ENCODE results near the gene BAMBI. TPM values are rescaled to one million over a fixed set of nuclear protein-coding genes. Genes with fewer than 3 reads are reported as not detected.

Gene BAMBI
- total and polyA plus RNA-seq, 7 donors, result 0.44 to 2.9 (median 0.99) TPM

DNA sequence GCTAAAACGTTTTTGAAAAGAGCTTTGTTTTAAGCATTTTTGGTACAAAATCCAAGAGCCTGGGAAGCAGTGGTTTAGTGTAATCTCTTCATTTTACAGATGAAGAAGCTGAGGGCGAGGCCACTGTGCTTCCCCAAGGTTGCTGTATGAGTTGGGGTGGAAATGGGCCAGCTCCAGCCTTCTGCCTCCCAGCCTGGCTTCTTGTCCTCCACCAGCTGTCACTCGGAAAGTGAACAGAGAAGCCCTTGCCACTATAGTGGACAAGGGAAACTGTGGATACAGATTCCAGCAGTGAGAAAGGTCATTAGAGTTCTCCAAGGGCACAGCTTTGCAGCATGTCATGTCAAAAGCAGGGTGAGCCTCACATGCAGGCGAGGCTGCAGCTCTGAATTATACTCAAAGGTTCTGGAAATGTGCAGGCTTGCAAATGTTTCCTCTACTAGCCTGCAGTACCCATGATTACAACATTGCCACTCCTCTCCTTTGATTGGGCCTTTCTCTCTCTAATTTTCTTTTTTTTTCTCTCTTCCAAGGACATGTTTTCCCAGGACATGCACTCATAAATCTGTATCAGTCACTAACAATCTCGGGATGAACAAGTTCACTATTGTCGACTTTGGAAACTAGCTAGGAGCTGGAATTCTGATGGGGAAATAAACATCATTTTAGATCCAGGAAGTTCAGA, 33.0 kb downstream of the BAMBI start:
- ATAC-seq, result no peak

DNA sequence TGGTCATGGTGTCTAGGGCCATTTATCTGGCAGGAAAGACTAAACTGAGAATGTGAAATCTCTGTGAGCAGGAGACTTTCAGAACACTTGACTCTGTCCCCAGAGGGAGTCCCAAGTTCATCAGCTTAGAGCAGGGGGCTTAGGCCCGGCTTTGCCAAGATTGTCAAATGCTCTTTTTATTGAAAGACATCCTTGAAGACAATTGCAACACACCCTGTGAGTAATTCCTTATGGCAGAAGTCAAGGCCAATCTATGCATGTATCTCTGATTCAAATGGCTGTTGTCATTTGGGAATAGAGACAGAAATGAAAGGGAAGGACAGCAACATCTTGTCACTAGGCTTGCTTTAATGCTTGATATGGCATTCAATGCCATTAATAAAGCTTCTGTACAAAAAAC, 33.7 kb downstream of the BAMBI start:
- TF ChIP-seq, protein P1, sequence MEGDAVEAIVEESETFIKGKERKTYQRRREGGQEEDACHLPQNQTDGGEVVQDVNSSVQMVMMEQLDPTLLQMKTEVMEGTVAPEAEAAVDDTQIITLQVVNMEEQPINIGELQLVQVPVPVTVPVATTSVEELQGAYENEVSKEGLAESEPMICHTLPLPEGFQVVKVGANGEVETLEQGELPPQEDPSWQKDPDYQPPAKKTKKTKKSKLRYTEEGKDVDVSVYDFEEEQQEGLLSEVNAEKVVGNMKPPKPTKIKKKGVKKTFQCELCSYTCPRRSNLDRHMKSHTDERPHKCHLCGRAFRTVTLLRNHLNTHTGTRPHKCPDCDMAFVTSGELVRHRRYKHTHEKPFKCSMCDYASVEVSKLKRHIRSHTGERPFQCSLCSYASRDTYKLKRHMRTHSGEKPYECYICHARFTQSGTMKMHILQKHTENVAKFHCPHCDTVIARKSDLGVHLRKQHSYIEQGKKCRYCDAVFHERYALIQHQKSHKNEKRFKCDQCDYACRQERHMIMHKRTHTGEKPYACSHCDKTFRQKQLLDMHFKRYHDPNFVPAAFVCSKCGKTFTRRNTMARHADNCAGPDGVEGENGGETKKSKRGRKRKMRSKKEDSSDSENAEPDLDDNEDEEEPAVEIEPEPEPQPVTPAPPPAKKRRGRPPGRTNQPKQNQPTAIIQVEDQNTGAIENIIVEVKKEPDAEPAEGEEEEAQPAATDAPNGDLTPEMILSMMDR (IDR thresholded peaks at IDR 0.05), result no peak
- Histone ChIP-seq H3K27ac (no peak overlapping the region), H3K36me3 (ENCODE audit: insufficient read depth in 1 of 2, low read depth in 1 of 2) (no peaks in the 10 kb centered on the region), H3K4me1 (no peaks in the 10 kb centered on the region), H3K27me3 (ENCODE audit: insufficient read depth in 3 of 3, low read length in 2 of 3) (no peaks in the 10 kb centered on the region), H3K9me3 (no peaks in the 10 kb centered on the region), H3K4me3 (no peak overlapping the region)
- 90 to 97% (median 93%) methylated on average over 1 of the region's 1 CpG for WGBS, 3 donors
- no peak for DNase-seq
- intact Hi-C loops (cut with DNase I), result no loop called here
- ATAC-seq, result no peak

More for the DNA sequence above, 33.0 kb downstream of the BAMBI start:
- H3K27ac ChIP-seq, result no peak overlapping the region
- intact Hi-C loops (cut with DNase I), result no loop called here
- no peaks in the 10 kb centered on the region for H3K36me3 ChIP-seq (ENCODE audit: insufficient read depth in 1 of 2, low read depth in 1 of 2)
- no peaks in the 10 kb centered on the region for H3K9me3 ChIP-seq
- DNase-seq, result no peak
- no peaks in the 10 kb centered on the region for H3K4me1 ChIP-seq
- H3K27me3 ChIP-seq (ENCODE audit: insufficient read depth in 3 of 3, low read length in 2 of 3), result no peaks in the 10 kb centered on the region
- WGBS, 3 donors, result 52 to 66% (median 57%) methylated on average over 6 of the region's 6 CpGs
- no peak overlapping the region for H3K4me3 ChIP-seq
- TF ChIP-seq, protein P1 (IDR thresholded peaks at IDR 0.05), result no peak

DNA sequence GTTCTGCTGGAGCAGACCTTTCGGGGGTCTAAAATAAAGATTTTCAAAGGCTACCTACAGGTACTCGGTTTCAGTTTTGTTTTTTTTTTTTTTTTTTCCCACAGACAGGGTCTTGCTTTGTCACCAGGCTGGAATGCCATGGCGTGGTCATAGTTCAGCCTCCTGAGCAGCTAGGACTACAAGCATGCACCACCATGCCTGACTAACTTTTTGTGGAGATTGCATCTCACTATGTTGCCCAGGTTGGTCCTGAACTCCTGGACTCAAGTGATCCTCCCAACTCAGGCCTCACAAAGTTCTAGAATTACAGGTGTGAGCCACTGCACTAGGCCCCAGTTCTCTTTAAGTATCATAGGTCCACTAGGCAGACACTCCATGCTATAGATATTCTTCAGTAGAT, 34.5 kb downstream of the BAMBI start:
- no peak overlapping the region for H3K27ac ChIP-seq
- 86 to 98% (median 95%) methylated on average over 3 of the region's 3 CpGs for WGBS, 3 donors
- TF ChIP-seq, protein P1 (IDR thresholded peaks at IDR 0.05), result no peak
- DNase-seq (no peak), ATAC-seq (no peak)
- H3K36me3 ChIP-seq (ENCODE audit: insufficient read depth in 1 of 2, low read depth in 1 of 2), result no peaks in the 10 kb centered on the region
- no peaks in the 10 kb centered on the region for H3K9me3 ChIP-seq
- intact Hi-C loops (cut with DNase I), result no loop called here
- no peak overlapping the region for H3K4me3 ChIP-seq
- no peaks in the 10 kb centered on the region for H3K4me1 ChIP-seq
- H3K27me3 ChIP-seq (ENCODE audit: insufficient read depth in 3 of 3, low read length in 2 of 3), result no peaks in the 10 kb centered on the region

DNA sequence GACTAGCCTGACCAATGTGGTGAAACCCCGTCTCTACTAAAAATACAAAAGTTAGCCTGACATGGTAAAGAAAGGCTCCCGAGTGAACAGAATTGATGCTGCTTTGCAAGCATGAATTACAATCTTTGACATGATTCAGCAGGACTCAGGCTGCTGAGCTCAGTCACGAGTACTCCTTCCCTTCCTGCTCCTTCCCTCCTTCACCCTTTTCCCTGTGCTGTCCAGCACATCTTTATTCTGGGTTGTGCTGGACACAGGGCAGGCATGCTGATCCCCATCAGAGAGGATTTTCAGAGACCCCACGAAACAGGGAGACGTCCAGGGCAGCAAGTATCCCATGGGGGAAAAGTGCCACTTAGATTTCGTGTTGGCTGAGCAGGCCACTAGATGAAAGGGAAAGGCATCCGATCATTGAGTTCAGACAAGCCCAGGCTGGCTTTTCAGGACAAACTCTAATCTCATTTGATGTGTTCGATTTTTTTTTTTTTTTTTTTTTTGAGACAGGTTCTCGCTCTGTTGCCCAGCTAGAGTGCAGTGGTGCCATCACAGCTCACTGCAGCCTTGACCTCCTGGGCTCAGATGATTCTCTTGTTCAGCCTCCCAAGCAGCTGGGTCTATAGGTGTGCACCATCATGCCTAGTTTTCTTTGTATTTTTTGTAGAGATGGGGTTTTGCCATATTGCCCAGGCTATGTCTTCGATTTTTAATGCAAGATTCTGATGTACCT, 36.5 kb downstream of the BAMBI start:
- Histone ChIP-seq H3K4me1 (no peaks in the 10 kb centered on the region), H3K27me3 (ENCODE audit: insufficient read depth in 3 of 3, low read length in 2 of 3) (no peaks in the 10 kb centered on the region), H3K36me3 (ENCODE audit: insufficient read depth in 1 of 2, low read depth in 1 of 2) (no peaks in the 10 kb centered on the region), H3K4me3 (no peak overlapping the region), H3K27ac (no peak overlapping the region), H3K9me3 (no peaks in the 10 kb centered on the region)
- WGBS, 3 donors, result 81 to 83% (median 82%) methylated on average over 10 of the region's 10 CpGs
- intact Hi-C loops (cut with DNase I), result no loop called here
- TF ChIP-seq, protein P1 (IDR thresholded peaks at IDR 0.05), result no peak
- DNase-seq, result no peak
- ATAC-seq, result no peak
